SIG-M5 (cell line): ENCODE data around the gene METTL23.
A peak's percentile ranks its signal among the peaks of the same experiment; 100 is the strongest.
"Not testable (repeated sequence)": the region's sequence is repeated elsewhere in the genome, so short reads cannot be mapped to it uniquely, and the experiment has no call there.

Experiments used
- DNase-seq: peaks from one replicate; lab custom pipeline; 2025; lab: John Stamatoyannopoulos, UW

The METTL23 gene

DNA sequence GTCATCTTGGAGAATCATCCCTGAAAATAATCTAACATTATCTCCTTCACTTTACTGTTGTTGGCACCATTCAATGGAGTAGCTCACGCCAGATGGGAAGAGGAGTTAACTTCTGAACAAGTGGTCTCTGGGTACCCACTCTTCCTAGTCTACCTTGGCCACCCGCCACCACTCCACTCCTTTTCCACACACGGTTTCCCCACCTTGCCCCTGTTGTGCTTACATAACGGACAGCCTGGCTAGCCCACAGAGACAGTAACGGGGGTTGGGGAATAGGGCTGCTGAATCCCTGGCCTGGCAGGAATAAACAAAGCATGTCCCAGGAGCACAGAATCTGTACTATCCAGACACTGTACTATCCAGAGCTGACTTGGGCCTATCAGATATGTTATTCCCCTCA lies 12.3 kb upstream of the METTL23 start:
- DNase-seq = no peak

DNA sequence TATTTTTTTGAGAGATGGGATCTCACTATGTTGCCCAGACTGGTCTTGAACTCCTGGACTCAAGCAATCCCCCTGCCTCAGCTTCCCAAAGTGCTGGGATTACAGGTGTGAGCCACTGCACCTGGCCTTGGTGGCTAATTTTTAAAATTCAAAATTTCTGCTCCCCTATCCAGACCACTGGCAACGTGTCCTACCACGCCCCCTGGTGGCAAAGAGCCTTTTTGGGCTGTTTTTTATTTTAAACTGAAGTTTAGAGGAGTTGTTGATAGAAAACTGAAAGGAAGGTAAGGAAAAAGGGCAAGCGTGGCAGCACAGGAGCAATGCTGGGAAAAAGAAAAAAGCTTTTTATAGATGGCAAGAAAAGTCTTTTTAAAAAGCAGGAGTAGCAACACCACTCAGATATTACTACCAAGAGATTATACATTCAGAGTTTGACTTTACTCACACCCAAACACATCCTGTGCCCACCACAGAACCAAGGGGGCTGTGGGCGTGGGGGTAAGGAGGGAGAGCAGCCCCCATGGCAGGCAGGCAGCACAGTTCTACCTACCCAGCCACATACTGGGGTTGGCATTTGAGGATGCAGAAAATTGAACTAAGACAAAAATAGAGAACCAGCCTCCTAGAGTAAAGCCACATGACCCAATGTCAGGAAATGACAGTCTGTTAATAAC lies 11.7 kb upstream of the METTL23 start:
- no peak for DNase-seq

DNA sequence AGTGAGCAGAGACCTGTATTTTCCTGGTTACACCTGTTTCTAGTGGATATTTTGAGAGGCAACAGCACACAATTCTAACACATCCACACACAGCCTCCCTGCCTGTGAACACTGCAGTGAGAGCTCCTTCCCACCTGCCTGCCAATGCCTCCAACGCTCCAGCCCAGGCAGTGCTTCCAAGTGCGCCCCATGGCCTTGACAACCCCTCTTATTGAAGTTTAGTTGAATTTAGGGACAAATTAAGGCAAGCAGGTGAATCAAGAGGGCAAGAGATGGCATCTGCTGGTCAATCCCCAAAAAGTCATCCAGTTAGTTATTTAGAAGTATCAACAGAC lies 11.2 kb upstream of the METTL23 start:
- no peak for DNase-seq

DNA sequence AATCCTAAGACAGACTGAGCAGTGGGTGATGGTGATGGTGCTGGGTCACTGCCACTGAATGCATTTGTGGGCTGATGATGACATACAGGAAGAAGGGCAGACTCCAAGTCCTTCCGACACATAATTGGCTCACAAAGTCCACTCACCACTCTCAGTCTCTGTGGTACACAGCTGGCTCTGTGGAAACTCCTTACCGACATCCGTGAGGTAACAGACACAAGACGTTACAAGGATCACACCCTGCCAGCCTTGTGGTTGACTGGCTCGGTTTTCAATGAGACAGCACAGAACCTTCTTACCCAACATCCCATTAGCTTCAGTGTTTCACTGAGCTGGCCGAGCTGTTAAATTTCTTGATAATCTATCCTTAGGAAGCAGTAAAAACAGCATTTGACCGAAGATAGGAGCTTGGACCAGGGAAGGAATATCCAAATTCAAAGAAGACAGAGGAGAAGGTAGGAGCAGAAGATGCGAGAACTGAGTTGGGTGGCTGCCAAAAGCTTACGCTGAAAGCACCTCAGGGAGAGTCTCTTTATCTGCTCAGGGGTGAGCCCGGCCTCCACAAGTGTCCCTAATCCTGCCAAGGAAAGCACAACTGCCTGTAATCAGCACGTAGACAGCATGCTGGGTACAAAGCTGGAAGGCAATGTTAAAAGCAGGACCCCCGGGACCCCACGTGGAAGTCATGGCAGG lies 10.3 kb upstream of the METTL23 start:
- peak; percentile 99 for DNase-seq

DNA sequence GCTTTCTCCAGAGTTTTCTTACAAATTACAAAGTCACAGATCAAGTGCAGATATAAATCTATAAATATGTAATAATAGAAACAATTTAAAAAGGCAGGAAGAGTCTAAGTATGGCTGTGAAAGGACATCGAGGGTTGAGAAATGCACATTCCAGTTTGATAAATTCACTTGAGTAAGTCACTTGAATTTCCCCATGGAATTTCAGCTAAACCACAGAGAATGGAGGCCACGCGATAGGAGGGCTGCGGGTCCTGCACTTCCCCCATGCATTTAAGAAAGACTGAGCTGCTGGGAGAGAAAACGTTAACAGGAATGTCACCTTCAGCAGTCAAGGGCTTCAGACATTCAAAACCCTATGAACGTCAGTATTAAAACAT lies 9.8 kb upstream of the METTL23 start:
- no peak for DNase-seq

DNA sequence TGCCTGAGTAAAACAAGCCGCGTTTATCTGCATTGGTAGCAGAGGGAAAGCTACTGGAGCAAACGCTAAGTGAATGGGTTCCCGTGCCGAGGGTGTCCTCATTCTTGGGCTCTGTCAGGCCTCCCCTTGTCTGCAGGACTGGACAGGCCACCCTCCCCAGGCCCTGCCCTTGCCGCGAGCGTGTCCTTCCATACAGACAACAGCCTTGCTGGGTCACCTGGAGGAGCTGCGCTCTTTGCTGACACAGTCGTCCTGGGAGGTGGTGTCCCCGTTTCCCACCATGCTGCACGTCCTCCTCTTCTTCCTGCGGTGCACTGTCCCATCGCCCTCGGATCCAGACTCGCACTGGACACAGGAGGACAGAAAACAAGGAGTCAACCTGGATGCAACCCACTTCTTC lies 8.1 kb upstream of the METTL23 start:
- DNase-seq = no peak

DNA sequence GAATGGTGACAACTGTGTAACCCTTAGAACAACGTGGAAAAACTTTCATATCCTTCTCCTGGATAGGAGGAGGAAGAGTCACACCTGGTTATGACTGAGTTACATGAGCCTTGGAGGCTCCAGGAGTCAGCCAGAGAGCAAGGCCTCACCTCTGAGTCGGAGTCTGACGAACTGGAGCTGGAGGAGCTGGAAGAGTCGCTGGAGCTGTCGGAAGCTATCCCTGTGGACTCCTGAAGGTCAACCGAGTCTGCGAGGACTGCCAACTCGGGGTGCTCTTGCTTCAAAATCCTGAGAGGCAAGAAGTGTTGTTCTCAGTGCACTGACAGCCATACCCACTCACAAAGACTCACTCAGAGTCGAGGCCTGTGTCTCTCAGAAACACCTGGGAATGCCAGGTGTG lies 6.4 kb upstream of the METTL23 start:
- no peak for DNase-seq

DNA sequence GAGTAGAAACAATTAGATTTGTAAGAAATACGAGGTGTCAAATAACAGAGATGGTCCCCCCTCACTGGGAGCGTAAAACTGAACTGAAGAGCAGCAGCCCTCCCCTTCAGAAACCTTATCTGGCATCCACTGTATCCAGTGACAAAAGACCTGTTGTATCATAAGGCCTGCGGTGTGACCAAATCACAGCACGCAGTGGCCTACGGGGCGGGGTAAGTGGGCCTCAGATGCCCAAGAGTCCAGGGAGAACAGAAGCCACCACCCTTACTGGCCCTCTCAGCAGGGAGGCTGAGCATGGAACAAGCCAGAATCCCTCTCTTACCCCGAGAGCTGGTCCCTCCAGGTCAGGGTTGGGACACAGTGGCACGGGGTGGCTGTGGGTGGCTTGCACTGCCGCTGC lies 5.7 kb upstream of the METTL23 start:
- no peak for DNase-seq

DNA sequence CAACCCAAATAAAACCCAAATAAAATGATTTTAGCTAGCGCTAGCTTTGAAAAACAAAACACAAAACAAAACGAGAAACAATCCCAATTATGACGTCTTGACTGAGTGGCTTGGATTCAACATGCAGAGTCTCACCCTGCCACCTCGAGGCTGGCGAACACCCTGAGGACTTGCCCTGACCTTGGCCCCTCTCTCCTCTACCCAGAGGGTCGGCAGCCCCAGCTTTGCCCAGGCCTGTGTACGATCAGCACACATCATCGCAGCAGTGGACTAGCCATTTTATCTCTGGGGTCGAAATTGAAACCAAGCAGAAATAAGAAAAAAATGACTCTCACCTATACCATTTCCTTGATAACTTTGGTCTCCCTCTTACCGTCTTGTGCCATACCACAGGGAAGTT lies 5.2 kb upstream of the METTL23 start:
- no peak for DNase-seq

DNA sequence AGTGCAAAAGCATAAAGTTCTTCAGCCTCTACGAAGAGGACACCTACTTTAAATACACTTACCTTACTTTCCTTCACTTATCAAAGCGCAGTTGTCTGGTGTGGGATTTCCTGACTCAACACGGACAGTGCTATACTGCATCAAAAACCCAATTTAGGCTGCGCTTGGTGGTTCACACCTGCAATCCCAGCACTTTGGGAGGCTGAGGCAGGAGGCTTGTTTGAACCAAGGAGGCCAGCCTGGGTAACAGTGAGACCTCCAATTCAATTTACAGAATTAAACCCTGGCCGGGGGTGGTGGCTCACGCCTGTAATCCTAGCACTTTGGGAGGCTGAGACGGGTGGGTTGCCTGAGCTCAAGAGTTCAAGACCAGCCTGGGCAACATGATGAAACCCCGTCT lies 4.4 kb upstream of the METTL23 start:
- no peak for DNase-seq

DNA sequence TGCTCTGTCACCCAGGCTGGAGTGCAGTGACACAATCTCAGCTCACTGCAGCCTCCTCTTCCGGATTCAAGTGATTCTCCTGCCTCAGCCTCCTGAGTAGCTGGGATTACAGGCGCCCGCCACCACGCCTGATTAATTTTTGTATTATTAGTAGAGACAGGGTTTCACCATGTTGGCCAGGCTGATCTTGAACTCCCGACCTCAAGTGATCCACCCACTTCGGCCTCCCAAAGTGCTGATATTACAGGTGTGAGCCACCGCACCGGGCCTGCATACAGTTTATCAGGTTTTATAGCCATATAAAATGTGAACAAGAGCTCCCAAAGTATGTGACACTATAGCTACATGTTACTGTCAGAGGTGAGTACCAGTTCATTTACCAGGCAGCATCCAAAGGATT lies 3.7 kb upstream of the METTL23 start:
- DNase-seq = not testable (repeated sequence)

DNA sequence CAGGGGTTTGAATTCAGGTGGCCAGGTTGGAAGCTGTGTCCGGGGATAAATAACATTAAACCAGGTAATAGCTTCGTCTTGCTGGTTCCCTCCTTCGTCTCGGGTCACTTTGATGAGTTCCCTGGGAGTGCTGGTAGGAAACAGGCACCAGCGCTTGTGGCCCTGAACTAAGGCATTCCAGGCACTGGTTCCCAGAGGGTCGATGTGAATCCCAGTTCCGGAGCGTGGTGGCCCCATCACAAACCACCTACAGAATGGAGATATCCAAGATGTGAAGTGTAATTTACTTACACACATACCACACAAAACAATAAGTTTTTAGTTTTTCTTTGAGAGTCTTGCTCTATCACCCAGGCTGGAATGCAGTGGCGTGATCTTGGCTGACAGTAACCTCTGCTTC lies 2.8 kb upstream of the METTL23 start:
- DNase-seq = no peak

DNA sequence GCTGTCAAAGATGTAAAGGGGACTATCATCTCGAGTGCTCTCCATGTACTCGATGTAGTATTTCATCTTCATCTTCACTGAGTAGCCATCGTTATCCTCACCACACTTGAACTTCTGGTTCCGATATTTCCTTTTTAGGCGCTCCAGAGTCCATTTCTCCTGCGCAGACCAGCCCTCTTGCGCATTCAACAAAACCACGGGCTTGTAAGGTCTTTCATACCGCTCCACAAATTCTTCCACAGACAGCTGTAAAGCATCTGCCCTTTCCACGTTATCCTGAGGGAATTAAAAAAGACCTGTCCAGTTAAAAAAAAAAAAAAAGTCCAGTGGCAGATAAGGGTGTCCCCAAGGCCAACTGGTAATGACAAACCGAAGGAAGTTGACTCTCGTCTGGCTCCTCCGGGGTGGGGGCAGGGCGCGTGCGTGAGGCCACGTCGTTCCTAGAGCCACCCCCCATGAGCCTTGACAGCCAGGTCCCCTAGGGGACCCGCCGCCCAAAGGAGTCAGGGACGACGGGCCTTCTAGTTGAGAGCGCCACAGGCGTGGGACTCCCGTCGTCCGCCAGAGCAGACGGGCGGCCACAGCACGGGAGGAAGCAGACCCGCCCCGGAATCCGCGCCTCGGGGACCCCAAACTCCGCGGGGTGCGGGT lies 934 bp upstream of the METTL23 start:
- DNase-seq = no peak

DNA sequence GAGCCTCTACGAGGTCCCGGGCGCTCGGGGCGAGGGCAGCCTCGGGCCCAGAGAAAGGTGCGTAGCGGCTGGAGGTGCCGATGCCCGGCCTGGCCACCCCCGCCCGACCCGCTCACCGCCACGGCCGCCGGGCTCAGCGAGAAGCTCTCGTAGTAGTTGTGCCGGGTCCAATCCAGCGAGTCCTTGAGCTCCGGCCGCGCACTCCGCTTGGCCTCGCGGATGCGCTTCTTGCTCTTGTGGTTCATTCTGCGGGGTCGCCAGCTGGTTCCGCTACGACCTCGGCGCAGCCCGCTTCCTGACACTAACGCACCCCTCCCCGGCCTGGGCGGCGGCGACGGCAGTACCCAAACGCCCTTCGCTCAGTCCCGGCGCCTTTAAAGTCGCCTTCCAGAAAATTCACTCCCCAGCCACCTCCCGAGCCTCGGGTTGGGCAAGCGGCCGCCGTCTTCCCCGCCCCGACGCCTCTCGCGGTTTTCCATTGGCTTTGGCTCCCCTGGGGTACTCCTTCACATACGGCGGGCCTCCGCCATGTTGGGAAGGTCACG lies 336 bp upstream of the METTL23 start, which contains the start of gene JMJD6:
TSS of gene JMJD6 (minus strand) at position 376 of the 545 bp plus-strand sequence. CDS start at position 245, 131 bp downstream.
- DNase-seq = peak; percentile 89

DNA sequence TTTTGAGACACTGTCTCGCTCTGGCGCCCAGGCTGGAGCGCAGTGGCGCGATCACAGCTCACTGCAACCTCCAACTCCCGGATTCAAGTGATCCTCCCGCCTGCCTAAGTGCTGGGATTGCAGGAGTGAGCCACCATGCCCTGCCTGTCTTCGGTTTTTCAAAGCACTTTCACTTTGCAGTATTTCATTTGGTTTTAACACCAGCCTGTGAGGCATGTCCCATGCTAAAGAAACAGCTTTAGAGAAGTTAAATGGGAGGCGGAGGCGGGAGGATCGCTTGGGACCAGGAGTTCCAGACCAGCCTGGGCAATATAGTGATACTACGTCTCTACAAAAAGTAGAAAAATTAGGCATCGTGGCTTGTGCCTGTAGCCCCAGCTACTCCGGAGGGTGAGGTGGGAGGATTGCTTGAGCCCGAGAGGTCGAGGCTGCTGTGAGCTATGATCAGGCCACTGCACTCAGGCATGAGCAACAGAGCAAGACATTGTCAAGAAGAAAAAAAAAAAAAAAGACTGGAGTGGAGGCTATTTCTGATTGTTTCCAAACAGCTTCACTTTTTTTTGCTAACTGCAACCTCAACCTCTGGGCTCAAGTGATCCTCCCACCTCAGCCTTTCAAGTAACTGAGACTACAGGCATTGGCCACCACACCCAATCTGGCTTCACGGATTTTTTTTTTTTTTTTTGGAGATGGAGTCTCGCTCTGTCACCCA lies 1.3 kb downstream of the METTL23 start:
- DNase-seq = no peak

DNA sequence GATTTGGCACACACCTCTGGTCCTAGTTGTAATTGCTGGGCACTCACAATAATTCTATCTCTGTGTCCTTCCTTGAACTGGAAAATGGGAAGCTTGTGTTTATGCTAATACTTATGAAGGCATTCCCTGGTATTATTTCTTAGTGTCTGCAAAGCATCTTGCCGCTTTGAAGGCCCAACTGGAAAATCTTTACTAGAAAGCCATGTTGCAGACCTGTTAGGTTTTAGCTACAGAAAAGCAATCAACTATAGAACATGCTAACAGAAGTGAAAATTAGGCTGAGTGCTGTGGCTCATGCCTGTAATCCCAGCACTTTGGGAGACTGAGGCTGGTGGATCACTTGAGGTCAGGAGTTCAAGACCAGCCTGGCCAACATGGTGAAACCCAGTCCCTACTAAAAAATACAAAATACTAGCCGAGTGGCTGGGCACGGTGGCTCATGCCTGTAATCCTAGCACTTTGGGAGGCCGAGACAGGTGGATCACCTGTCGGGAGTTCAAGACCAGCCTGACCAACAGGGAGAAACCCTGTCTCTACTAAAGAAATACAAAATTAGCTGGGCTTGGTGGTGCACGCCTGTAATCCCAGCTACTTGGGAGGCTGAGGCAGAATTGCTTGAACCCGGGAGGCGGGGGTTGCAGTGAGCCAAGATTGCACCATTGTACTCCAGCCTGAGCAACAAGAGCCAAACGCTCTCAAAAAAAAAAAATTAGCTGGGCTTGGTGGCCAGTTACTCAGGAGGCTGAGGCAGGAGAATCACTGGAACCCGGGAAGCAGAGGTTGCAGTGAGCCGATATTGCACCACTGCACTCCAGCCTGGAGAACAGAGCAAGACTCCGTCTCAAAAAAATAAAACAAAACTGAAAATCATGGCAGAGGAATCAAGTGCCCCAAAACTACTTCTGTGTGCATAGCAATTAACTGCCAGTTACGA lies 5.4 kb downstream of the METTL23 start:
- not testable (repeated sequence) for DNase-seq

DNA sequence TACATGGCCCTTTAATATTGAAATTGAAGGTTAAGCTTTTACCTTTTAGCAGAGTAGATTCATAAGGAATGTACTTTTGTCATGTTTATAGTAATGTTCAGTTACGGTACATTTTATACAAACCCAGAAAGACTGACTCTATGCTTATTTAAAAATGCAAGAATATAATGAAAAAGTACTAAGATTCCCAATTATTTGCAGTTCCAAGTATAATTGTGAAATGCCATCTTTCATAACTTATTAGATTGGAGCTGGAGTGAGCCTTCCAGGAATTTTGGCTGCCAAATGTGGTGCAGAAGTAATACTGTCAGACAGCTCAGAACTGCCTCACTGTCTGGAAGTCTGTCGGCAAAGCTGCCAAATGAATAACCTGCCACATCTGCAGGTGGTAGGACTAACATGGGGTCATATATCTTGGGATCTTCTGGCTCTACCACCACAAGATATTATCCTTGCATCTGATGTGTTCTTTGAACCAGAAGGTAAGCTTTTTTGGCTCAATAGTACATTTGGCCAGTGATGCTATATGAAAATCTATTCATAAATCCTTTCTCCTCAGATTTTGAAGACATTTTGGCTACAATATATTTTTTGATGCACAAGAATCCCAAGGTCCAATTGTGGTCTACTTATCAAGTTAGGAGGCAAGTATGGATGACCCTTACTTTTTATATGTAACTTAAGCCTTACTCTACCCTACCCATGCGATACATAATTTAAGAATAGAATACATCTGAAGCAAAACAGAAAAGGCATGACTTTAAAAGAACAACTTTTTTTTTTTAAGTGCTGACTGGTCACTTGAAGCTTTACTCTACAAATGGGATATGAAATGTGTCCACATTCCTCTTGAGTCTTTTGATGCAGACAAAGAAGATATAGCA lies 6.3 kb downstream of the METTL23 start:
- DNase-seq = no peak

DNA sequence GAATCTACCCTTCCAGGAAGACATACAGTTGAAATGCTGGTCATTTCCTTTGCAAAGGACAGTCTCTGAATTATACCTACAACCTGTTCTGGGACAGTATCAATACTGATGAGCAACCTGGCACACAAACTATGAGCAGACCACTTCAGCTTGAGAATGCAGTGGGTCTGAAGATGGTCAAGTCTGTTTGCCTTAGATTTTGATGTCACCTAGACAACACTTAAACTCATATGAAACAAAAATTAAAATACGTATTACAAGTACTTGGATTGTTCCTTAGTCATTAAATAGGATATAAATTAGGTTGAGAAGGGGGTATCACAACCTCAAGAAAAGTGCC lies 6.9 kb downstream of the METTL23 start:
- no peak for DNase-seq

DNA sequence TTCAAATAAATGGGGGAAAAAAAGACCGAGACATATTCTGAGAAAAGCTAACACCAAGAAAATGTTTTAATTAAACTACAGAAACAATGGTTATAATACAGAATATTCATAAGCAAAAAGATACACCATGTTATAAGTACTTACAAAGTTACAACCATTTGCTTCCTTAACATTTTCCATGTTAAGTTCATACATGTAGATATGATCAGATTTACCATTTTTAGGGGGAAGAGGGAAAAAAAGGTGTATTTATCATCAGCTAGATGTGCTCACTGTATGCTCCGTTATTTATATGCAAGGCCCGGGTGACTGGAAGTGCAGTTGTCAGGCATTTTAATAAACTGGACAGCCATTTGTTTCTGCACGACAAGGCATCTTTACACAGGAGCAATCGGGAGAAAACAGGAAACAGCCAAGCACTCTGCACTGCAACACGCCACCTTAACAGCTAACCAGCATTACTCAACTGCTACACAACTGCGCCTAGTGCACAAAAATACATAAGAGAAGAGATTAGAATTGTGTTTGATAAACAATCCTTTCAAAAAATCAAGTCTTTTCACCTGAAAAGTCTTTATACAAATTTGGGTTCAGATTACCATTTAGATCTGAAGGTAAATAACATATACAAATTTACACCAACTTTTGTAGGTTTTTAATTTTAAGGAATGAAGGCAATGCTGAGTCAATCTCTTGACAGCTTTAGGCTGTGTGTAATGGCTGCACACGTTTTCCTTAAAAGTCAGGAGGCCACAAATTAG lies 7.6 kb downstream of the METTL23 start:
- peak; percentile 50 for DNase-seq

DNA sequence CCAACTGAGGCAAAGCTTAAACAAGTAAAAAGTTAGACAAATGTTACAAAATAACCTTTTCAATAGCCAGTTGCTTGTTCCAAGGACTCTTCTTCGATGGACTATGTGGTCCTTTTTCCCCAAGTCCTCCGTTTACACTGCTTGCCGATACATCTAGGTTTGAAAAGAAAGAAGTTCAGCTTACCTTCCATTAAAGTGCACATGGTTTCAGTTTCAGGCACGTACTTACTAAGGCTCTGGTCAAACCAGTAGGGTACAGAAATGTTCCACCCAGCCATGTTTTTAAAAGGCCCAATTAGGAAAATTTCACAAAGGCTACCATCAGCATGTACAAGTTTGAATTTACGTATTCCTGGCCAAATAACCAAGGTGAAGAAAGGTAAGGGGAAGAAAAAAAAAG lies 8.4 kb downstream of the METTL23 start:
- no peak for DNase-seq
